Occipital lobe (tissue), 2 donors: Measurements from ENCODE around the gene TCHHL1. TPM values are rescaled to one million over a fixed set of nuclear protein-coding genes. Genes with fewer than 3 reads are reported as not detected.
A peak's percentile ranks its signal among the peaks of the same experiment; 100 is the strongest.

Experiments used
- DNase-seq: peaks from one replicate; lab custom pipeline; 2025; lab: John Stamatoyannopoulos, UW
- total RNA-seq: library from RNA; depleted of rRNA; stranded (reverse); fragments of >200 nt; gene quantifications from one replicate; pipeline ENCODE4 v1.2.3, GENCODE V29; 2014

Gene TCHHL1
- total RNA-seq, result not detected

- DNase-seq, result no peak
Measured at GRCh38 chr1:152089014-152089674, at the start of gene TCHHL1. TCHHL1 (minus strand) TSS chr1:152089064; CDS start chr1:152088143, 921 bp downstream.

GRCh38 chr1:152137215-152137614, 48.4 kb upstream of the TCHHL1 start:
- DNase-seq, result no peak

DNA sequence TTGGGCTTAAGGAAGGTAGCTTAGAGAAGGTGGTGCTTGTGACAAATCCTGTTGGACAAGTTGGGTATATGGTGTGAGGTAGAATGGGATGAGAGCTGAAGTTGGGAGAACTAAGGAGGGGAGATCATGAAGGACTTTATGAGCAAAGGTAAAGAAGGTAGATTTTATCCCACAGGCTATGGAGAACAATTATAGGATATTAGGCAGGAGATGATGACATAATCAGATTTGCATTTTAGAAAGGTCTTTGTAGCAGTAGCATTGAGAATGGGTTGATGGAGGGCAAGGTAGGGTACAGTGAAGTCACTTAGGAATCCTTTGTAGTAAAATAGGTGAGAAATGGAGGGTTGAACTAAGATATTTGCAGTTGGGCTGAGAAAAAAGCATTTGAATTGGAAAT, 41.3 kb upstream of the TCHHL1 start:
- DNase-seq, result no peak

DNA sequence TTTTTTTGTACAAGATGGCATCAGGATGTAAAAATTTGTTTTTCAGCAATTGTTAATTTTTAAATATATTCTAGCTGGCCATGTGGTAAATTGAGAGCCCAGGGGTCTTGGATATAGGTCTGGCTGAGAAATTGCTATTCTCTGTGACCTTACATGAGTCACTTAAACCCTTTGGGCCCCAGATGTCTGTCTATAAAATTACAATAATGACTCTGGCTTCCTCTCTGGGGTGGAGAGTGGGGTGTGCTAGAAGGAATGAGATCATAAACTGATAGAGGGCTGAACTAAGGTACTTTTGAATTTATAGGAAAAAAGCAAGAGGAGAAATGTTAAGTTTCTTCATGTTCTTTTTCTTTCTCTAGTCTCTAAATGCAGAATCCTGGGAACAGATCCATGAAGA, 38.8 kb upstream of the TCHHL1 start:
- DNase-seq, result no peak

DNA sequence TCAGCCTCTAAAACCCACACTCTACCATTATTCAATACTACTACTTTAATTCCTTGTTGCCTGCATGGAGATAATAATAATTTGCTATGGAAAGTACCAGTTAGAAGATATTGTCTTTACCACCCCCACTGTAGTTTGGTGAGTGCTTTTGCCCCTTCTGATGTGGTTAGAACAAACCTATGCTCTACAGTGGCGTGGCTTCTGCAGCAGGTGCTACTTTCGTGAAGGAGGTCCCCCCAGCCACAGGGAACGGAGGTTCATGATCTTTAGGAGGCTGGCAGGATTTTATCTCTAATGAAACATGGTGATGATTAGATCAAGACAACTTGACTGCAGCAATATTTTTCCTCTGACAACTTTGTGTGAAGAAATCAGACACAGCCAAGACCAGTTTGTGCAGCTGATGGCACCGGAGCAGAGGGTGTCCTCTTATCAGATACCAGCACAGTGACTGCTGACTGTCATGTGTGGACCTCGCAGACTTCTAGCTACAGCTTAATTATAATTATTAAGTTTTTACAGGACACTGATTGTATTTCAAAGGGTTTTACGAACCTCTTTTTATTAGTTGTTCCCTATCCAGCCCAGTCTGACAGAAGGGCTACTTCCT, 37.1 kb upstream of the TCHHL1 start:
- no peak for DNase-seq

GRCh38 chr1:152118915-152119314, 30.1 kb upstream of the TCHHL1 start:
- DNase-seq, result no peak

- no peak for DNase-seq
Measured at GRCh38 chr1:152115344-152115743, 26.5 kb upstream of the TCHHL1 start, which contains the start of gene TCHH. TCHH (minus strand) TSS chr1:152115444; CDS start chr1:152114080, 1,364 bp downstream.

DNA sequence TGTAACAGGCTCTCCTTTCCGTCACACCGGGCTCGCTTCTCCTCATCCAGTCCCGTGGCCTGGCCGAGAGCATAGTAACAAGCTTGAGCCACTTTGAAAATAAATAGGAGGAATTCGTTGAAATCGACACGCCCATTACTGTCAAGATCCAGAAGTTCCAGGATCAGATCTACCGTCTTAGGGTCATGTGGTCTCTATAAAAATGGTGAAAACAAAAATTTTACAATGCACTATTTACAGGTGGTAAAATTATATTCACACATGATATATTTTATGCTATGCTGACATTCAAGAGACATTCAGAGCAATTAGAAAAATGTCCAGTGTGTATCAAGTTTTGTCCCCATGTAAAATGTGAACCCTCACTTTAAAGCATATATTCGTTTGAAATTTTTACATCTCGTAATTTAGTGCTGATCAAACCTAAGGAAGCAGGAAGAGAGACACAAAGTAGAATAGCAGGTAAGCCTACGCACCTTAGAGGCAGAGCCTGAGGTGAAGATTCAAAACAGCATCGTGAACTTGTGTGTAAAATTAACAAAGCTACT, 24.1 kb upstream of the TCHHL1 start:
- no peak for DNase-seq

DNA sequence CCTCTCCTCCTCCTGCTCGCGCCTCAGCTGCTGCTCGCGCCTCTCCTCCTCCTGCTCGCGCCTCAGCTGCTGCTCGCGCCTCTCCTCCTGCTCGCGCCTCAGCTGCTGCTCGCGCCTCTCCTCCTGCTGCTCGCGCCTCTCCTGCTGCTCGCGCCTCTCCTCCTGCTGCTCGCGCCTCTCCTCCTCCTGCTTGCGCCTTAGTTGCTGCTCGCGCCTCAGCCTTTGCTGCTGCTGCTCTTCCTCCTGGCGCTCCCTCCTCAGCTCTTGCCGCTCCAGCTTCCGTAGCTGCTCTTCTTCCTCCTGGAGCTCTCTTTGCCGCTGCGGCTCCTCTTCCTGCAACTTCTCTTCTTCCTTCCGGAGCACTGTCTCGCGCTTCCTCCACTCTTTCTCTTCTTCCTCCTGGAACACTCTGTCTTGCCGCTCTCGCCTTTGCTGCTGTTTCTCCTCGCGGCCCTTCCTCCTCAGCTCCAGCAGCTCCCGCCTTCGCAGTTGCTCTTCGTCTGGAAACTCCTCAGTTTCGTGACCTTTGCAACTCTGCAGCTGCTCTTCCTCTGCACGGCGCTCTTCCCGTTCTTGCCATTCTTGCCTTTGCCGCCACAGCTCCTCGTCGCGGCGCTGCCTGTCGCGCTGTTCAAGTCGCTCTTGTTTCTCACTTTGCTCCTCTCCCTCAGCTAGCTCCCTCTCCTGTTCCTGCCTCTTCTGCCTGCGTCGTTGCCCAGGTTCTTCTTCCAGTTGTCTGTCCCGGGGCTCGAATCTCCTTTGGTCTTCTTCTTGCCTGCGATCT, 23.4 kb upstream of the TCHHL1 start:
- no peak for DNase-seq

DNA sequence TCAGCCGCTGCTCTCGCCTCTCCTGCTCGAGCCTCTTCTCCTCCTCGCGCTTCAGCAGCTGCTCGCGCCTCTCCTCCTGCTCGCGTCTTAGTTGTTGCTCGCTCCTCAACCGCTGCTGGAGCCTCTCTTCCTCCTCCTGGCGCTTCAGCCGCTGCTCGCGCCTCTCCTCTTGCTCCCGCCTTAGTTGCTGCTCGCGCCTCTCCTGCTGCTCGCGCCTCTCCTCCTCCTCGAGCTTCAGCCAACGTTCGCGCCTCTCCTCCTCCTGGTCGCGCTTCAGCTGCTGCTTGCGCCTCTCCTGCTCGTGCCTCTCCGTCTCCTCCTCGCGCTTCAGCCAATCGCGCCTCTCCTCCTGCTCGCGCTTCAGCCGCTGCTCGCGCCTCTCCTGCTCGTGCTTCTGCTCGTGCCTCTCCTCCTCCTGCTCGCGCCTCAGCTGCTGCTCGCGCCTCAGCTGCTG, 22.7 kb upstream of the TCHHL1 start:
- DNase-seq, result peak; percentile 37

GRCh38 chr1:152110860-152111514, 22.1 kb upstream of the TCHHL1 start:
- peak; percentile 34 for DNase-seq

DNA sequence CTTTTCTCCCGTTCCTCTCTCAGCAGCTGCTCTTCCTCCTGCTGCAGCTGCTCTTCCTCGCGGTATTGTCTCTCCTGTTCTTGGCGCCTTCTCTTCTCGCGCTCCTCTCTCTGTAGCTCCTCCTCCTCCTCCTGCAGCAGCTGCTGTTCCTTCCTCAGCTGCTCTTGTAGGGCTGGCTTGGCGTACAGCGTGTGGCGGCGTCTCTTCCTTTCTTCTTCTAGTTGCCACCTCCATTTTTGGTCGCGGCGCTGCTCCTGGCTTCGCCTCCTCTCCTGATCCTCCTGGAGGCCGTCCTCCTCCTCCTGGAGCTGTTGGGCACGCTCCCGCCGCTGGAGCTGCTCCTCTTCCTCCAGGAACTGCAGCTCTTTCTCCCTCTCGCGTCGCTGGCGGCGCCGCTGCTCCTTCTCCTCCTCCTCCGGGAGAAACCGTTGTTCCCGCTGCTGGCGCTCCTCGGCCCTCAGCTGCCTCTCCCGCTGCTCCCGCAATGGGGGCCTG, 21.5 kb upstream of the TCHHL1 start:
- DNase-seq, result no peak

GRCh38 chr1:152109998-152110294, 21.1 kb upstream of the TCHHL1 start:
- DNase-seq, result no peak

- no peak for DNase-seq
Measured at GRCh38 chr1:152109231-152109997, 20.6 kb upstream of the TCHHL1 start.

GRCh38 chr1:152108882-152109222, 20.0 kb upstream of the TCHHL1 start:
- DNase-seq, result no peak

DNA sequence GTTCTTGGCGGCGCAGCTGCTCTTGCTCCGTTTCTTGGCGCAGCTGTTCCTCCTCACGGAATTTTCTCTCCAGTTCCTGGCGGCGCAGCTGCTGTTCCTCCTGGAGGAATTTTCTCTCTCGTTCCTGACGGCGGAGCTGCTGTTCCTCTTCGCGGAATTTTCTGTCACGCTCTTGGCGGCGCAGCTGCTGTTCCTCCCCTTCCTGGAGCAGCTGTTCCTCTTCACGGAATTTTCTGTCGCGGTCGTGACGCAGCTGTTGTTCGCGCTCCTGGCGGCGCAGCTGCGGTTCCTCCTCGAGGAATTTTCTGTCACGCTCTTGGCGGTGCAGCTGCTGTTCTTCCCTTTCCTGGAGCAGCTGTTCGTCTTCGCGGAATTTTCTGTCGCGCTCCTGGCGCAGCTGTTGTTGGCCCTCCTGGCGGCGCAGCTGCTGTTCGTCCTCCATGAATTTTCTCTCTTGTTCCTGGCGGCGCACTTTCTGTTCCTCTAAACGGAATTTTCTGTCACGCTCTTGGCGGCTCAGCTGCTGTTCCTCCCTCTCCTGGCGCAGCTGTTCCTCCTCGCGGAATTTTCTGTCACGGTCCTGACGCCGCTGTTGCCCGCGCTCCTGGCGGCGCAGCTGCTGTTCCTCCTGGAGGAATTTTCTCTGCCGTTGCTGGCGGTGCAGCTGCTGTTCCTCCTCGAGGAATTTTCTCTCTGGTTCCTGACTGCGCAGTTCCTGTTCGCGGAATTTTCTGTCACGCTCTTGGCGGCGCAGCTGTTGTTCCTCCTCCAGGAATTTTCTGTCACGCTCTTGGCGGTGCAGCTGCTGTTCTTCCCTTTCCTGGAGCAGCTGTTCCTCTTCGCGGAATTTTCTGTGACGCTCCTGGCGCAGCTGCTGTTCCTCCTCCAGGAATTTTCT, 19.4 kb upstream of the TCHHL1 start:
- DNase-seq, result no peak

GRCh38 chr1:152107031-152107983, 18.4 kb upstream of the TCHHL1 start:
- no peak for DNase-seq

DNA sequence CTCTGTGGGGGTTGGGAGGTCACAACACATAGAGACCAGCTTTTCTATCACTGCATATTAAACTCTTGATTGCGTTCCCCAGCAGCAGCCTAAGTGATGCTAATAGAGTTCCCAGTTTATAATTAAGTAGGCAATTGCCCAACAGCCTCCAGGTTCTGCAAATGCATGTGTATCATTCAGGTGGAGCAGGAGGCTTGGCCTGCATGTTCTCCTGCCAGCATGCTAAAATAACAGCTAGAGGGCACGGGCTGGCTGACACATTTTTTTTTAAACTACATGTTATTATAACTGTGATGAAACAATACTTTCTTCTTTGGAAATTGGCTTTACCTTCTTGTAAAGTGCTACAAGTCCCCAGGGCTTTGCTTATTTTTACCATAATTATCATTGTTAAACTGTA, 16.0 kb upstream of the TCHHL1 start:
- DNase-seq, result no peak

DNA sequence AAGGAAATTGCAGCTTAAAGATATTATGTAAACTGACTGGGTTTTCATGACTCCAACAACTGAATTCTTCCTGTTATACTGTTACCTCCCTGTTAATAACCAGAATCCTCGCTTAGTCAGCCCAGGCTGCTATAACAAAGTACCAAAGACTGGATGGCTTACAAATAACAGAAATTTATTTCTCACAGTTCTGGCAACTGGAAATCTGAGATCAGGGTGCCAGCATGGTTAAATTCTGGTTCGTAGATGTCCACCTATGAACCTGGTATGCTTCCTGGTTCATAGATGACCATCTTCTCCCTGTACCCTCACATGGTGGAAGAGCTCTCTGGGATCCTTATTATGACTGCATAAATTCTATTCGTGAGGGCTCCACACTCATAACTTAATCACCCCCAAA, 8.1 kb upstream of the TCHHL1 start:
- no peak for DNase-seq
